ENCODE data around the gene ORC6.

- TF ChIP-seq CTCF (IDR thresholded peaks at IDR 0.05) (no peak), POLR2A (IDR thresholded peaks at IDR 0.05) (no peak)
Measured at GRCh38 chr16:46651305-46651704, 38.2 kb upstream of the ORC6 start.

Data from body of pancreas (tissue), 4 donors.